Stimulated activated CD4-positive, alpha-beta T cell treated with anti-CD3 and anti-CD28 coated beads, Interleukin-12 subunit alpha, Interleukin-12 subunit beta, amount 100 ng/mL, for 24 hours (primary cell): ENCODE results near the gene DYNC1LI2.
"Not testable (repeated sequence)": the region's sequence is repeated elsewhere in the genome, so short reads cannot be mapped to it uniquely, and the experiment has no call there.

Experiments
- DNase-seq, 2 experiments: peaks; one replicate each; pipeline ENCODE4 v3.0.0-alpha.2; 2020; ENCODE audit warnings: low read depth in 2 of 2

DYNC1LI2 gene

DNA sequence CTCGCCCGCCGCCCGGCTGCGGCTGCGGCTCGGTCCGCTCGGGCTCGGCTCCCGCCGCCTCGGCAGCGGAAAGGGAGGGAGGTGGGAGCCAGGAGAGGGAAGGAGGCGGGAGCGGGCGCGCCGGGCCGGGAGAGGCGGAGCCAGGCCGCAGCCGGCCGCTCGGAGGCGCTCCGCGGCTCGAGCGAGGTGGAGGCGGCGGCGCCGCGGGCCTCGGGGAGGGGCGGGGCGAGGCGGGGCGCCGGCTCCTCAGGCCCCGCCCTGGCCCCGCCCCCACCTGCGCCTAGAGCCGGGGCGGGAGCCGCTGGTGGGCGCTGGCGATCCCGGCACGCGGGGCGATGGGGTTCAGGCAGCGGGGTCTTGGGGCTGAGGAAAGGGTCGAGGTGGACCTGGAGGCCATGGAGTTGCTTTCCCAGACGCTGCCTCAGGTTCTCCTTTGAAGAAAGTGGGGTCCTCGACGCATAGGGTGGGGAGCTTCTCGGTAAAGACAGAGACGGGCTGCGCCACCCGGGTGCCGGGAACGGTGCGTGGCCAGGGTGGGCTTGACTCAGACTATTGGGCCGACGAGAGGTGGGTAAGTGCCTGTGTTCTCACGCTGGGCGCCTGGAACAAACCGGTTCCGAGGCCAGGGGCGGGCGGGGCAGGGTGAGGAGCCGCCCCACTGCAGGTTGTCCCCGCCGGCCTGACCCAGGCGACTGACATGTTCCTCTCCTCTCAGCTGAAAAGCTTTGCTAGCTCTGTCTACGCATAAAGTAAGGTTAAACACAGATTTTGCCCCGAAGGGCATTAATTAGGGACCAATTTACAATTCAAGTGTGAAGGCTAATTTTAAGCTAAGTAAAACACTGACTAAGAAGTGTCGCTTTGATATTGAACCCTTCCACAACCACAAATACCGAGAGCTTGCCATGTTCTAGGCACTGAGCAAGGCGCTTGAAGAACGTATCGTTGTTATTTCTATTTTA, 54.5 kb downstream of the DYNC1LI2 start, which contains the start of gene CMTM4:
TSS of gene CMTM4 (minus strand) at position 75 of the 962 bp plus-strand sequence. CDS start 218 bp downstream, outside the sequence.
- peak; percentile 52 to 54 for DNase-seq

DNA sequence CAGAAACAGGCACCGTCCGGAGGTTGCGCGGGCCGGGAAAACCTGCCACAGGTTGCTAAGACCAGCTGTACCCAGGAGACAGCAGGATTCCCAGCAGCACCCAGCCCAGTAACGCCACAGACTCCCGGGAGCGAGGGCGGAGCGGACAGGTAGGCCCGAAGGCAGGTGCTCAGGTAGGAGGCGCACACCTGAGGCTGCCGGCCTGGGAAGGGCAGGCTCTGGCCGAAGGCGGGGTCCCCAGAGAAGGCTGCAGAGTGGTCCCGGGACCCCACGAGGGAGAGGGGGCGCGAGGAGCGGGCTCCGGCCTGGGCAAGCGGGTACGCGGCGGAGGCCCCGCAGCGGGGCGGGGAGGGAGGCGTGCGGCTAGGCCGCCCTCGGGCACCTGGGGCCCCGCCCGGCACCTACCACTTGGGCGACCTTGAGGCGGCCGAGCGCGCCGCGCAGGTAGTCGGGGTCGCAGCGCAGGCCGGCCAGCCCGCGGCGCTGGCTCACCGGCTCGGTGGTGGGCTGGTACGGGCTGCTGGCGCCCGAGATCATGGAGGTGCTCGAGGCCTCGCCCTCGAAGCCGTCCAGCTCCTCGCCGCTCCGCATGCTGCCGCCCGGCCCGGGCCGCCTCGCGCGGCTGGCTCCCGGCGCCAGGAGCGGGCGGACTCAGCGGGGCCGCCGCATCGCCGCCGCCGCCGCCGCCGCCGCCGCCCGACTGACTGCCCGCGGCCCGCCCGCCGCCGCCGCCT, 55.3 kb downstream of the DYNC1LI2 start:
- DNase-seq = no peak

DNA sequence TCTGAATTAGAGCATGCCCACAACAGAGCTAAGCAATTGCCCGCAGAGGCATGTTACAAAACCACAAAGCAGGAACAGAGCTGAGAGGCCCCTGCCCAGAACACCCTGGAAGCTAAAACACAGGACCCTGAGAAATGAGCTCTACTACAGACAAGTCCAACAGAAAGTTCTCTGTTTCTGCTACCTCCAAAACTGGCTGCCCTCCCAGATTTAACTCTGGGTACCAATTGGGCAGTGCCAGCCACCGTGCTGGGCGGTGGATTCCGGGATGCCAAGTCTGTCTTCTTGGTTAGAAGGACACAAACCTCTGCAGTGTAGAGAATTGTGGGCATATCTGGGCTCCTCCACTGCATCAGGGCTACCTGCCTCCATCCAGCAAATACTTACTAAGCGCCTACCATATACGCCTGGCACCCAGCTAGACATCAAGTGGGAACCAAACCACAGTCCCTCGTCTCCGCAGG, 55.9 kb downstream of the DYNC1LI2 start:
- no peak for DNase-seq

DNA sequence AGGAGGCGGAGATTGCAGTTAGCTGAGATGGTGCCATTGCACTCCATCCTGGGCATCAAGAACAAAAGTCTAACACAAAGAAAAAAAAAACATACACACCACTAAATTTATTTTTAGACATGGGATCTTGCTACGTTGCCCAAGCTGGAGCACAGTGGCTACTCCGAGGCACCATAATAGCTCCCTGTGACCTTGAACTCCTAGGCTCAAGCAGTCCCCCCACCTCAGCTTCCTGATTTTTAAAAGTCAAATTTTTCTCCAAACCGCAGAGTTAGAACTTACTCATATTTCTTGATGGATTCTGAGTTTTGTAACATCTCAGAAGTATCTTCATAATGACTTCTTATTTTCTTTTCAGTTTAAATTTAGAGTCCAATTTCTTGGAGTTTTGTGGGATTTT, 58.3 kb downstream of the DYNC1LI2 start:
- no peak for DNase-seq

DNA sequence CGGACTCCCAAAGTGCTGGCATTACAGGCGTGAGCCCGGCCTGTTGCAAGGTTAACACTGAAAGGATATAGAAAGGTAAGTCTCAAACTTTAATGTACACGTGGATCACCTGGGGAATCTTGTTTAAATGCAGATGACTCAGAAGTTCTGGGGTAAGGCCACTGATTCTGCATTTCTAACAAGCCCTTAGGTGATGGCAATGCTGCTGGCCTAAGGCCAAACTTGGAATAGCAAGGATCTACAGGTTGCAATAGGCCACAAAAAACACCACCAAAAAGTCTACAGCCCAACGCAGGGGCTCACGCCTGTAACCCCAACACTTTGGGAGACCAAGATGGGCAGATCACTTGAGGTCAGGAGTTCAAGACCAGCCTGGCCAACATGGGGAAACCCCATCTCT, 59.1 kb downstream of the DYNC1LI2 start:
- DNase-seq = no peak

DNA sequence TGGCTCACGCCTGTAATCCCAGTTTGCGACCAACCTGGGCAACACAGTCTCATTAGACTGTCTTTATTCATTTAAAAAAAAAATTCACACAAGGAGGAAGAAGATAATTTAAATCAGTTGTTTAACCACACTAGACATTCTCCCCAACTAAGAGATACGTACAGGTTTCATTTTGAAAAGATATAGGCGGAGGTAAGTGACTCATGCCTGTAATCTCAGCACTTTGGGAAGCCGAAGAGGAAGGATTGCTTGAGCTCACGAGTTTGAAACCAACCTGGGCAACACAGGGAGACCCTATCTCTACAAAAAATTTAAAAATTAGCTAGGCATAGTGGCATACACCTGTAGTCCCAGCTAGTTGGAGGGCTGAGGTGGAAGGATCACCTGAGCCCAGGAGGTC, 60.2 kb downstream of the DYNC1LI2 start:
- DNase-seq = no peak

DNA sequence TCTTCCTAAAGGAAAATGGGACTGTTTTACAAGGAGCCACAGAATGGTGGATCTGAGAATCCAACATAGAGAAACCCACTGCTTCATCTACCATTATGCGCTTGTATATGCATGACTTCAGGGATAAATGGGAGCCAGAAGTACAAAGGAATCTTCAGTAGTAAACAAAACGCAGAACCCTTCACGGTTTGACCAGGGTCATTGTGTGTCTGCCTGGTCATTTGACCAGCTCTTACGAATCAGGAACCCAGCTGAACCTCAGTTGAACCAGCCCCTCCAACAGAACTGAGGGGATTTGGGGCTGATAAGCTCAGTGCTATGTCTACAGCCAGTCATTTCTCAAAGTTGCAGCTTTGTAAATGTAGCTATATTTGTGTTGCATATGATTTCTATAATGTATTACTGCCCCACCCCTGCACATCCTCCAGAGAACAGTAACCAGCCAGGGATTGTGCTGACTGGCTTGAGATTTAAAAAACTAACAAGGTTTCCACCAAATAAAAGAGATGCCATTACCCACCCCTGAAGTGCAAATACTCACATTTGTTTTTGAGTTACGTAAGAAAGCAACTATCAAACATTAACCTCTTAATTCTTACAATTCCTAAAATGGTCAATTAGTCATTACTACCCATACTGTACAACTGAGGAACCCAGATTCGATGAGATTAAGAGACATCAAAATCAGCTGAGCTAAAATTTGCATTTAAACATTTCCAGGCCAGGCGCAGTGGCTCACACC, 61.1 kb downstream of the DYNC1LI2 start:
- DNase-seq = no peak

DNA sequence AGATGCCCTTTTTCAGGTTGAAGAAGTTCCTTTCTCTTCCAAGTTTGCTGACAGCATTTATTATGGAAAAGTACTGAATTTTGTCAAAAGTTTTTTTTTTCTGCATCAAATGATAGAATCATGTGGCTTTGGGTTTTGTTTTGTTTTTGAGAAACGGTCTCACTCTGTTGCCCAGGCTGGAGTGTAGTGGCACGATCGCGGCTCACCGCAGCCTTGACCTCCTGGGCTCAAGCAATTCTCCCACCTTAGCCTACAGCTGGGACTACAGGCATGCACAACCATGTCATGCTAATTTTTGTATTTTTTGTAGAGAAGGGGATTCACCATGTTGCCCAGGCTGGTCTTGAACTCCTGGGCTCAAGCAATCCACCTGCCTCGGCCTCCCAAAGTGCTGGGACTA, 62.1 kb downstream of the DYNC1LI2 start:
- DNase-seq = no peak

DNA sequence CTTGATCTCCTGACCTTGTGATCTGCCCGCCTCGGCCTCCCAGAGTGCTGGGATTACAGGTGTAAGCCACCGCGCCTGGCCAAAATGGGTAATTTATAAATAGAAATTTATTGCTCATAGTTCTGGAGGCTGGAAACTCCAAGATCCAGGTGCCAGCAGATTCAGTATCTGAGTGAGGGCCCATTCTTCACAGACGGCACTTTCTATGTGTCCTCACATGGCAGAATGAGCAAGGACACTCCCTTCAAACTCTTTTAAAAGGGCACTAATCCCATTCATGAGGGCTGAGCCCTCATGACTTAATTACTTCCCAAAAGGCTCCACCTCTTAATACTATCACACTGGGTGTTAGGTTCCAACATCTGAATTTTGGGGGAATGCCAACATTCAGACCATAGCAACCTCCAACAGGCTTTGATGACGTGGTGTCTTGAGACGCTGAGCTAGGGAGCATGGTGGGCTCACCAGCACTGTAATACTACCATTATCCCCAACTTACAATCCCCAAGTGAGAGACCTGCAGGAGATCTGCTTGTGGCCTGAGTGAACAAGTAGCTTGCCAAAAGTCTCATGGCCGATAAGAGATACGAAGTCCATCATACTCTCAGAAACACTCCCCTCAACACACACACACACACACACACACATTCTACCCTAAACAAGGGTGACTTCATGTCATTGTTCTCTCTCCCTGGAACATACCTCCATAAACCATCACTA, 63.3 kb downstream of the DYNC1LI2 start:
- no peak for DNase-seq

DNA sequence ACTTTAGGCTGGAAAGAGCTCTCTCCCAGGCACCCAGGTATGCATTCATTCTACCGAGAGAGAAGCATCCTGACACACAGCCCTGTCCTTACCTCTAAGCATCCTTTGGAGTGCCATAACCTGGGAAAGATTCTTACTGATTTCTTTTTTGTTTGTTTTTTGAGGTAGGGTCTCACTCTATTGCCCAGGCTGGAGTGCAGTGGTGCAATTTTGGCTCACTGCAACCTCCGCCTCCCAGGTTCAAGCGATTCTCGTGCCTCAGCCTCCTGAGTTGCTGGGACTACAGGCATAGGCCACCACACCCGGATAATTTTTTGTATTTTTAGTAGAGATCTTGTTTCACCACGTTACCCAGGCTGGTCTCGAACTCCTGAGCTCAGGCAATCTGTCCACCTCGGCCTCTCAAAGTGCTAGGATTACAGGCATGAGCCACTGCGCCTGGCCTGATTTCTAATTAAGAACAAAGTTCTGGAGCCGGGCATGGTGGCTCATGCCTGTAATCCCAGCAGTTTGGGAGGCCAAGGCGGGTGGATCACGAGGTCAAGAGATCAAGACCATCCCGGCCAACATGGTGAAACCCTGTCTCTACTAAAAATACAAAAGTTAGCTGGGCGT, 65.8 kb downstream of the DYNC1LI2 start:
- DNase-seq = not testable (repeated sequence)

DNA sequence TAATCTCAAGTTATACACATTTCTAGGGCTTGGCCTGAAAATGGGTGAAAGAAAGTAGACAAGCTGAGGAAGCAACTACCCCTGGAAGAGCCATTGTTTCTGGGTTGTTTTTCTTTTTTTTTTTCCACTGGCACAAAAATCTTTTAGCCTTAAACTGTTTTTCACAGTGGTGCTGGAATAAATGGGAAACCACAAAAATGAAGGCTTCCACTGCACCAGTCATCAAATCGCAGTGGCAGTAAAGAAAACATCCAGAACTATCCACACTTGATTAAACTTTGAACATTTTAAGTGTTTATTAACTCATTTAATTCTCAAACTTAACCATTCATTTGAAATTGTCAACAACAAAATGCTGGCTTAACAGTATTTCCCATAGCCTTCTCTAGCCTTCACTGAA, 69.1 kb downstream of the DYNC1LI2 start:
- no peak for DNase-seq

DNA sequence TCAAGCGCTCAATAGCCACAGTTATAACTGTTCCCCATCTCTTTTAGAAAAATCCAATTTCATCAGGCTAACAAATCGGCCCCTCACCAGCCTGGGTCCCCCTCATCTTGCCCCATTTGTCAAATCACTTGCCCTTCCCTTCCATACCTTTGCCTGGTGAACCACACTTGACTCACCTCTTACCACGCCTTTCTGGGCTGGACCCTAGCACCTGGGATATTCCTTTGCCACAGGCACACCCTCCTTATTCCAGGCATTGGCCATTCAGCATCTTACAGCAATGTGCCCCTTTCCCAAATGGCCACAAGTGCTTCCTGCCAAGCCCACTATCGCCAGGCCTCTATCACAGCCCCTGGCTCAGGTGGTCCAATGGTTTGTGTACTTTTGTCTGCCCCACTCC, 69.7 kb downstream of the DYNC1LI2 start:
- no peak for DNase-seq

DNA sequence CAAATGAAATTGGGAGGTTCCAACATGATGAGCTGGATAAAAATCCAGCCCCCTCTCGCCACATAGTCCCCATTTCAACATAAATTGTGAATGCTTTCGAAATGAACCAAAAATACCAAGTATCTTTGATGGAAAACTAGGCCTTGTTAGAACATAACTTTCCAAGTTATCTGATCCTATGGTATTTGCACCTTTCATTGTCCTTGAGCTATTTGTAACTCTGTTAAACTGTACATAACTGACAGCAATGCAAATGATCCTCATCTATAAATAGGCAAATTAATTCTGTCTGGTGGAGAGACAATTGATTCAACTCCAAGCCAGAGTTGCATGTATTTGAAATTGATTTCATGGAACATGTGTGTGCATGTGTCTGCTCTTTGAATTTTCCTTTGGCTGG, 73.1 kb downstream of the DYNC1LI2 start:
- DNase-seq = no peak

DNA sequence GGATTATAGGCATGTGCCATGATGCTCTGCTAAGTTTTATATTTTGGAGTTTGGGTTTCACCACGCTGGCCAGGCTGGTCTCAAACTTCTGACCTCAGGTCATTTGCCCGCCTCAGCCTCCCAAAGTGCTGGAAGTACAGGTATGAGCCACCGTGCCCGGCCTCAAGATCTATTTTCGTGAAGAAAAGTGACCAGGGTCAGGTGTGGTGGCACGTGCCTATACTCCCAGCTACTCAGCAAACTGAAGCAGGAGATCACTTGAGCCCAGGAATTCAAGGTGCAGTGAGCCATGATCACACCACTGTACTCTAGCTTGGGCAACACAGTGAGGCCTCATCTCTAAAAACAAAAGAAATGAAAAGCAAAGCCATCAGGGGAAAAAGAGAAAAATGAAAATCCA, 73.6 kb downstream of the DYNC1LI2 start:
- DNase-seq = no peak

DNA sequence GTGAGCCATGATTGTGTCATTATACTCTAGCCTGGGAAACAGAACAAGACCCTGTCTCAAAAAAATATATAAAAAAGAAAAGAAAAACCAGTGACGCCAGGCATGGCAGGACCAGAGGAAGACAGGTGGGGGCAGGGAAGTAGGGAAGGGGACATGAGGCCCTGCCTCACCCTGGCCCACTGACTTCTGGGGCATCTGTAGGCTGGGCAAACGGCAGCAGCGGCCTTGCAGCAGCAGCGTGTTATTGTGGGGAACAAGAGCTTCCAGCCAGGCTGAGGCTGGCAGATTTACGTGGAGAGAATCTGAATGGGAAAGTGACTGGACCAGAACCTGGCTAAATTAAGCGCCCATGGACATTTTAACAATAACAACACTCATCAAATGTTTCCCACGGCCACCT, 74.2 kb downstream of the DYNC1LI2 start:
- DNase-seq = no peak

DNA sequence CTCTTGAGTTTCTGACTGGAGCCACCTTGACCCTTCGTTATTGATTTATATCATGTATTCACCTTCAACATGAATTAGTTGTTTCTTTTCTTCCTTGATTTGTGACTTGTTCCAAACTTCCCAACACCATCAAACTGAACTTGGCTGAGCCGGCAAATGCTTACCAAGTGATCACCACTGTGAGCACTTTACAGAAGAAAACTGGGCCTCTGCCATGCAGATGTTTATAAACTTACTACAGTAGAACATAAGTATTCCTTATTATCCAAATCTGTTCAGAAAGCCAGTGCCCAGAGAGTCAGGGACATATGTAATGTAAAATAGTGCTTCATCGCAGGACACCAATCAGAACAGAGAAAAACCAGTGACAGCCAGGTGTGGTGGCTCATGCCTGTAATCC, 74.8 kb downstream of the DYNC1LI2 start:
- DNase-seq = no peak

DNA sequence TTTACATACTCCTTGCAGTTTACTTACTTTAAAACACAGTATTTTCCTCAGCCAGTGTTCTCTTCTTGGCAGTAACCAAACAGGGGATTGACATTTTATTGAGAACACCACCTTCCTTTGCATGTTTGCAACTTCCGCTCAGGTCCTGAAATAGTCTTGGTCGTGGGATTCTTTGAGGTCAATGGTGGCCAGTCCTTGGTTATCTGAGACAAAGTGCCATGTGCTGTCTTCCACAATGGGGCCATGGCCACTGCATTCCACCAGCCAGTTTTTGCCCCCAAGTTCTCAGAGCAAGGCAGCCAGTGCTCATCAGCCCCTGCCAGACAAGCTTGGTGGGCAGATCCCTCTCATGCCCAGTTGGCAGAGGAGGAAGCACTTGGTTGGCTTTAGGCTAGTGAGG, 77.7 kb downstream of the DYNC1LI2 start:
- DNase-seq = no peak
